Endodermal cell (in vitro differentiated cells): ENCODE measurements around the gene LHX2. TPM values are rescaled to one million over a fixed set of nuclear protein-coding genes. Genes with fewer than 3 reads are reported as not detected.

Source experiments
- DNase-seq: peaks from one replicate; pipeline ENCODE4 v3.0.0-alpha.2; 2017
- H3K27ac ChIP-seq: 2 replicates; pipeline ENCODE4 v1.5.1; 2013; ENCODE audit warnings: mild to moderate bottlenecking, low read depth, low read length, moderate library complexity
- H3K27me3 ChIP-seq: 2 replicates; pipeline ENCODE4 v1.6.1; 2013; ENCODE audit warnings: mild to moderate bottlenecking, low read length, moderate library complexity; ENCODE audit not compliant: insufficient read depth, control insufficient read depth, poor library complexity, severe bottlenecking
- H3K36me3 ChIP-seq: 2 replicates; pipeline ENCODE4 v1.7.0; 2013; ENCODE audit warnings: mild to moderate bottlenecking, low read length, moderate library complexity; ENCODE audit not compliant: control insufficient read depth, insufficient read depth
- H3K4me1 ChIP-seq: one replicate; pipeline ENCODE4 v1.7.0; 2013; ENCODE audit warnings: low read length; ENCODE audit not compliant: control insufficient read depth, insufficient read depth
- H3K4me3 ChIP-seq: 2 replicates; pipeline ENCODE4 v1.5.1; 2013; ENCODE audit warnings: mild to moderate bottlenecking, low read length, moderate library complexity
- H3K9ac ChIP-seq: 2 replicates; pipeline ENCODE4 v1.6.1; 2013; ENCODE audit warnings: mild to moderate bottlenecking, low read length, moderate library complexity; ENCODE audit not compliant: poor library complexity, severe bottlenecking; ENCODE audit errors: extremely low read depth
- H3K9me3 ChIP-seq: 2 replicates; pipeline ENCODE4 v1.6.1; 2013; ENCODE audit warnings: mild to moderate bottlenecking, low read length, moderate library complexity; ENCODE audit not compliant: control insufficient read depth
- H3K27ac Mint-ChIP-seq: 2 replicates; pipeline ENCODE4 v1.8.0; 2020; ENCODE audit warnings: mixed read lengths
- H3K27me3 Mint-ChIP-seq: 2 replicates; pipeline ENCODE4 v1.8.0; 2021; ENCODE audit warnings: mild to moderate bottlenecking, mixed read lengths; ENCODE audit not compliant: insufficient read depth
- H3K36me3 Mint-ChIP-seq: 2 replicates; pipeline ENCODE4 v1.8.0; 2020; ENCODE audit warnings: low read depth, mixed read lengths
- H3K4me1 Mint-ChIP-seq: 2 replicates; pipeline ENCODE4 v1.8.0; 2020; ENCODE audit warnings: mixed read lengths
- H3K4me3 Mint-ChIP-seq: 2 replicates; pipeline ENCODE4 v1.8.0; 2020; ENCODE audit warnings: mild to moderate bottlenecking, moderate library complexity, mixed read lengths
- H3K9me3 Mint-ChIP-seq: 2 replicates; pipeline ENCODE4 v1.8.0; 2020; ENCODE audit warnings: mild to moderate bottlenecking, mixed read lengths
- CTCF ChIP-seq: fragments of 200-600 bp; sonication (generic); conservative IDR thresholded peaks from 2 replicates; pipeline ENCODE4 v1.5.0; 2021; ENCODE audit warnings: antibody characterized with exemption, mild to moderate bottlenecking
- WGBS, 2 experiments: methylation state at CpG; one replicate each; pipeline versions ENCODE4 v1.1.5 to v1.1.7; 2013; ENCODE audit warnings: missing lambda C conversion rate in 2 of 2, mixed read lengths in 1 of 2; ENCODE audit not compliant: insufficient coverage in 1 of 2, insufficient read length in 1 of 2; 5-methylcytosine and 5-hydroxymethylcytosine counted together
- total RNA-seq, 2 donors: library from RNA; stranded (reverse); fragmentation: NEBNext Ultra II Directional in 1 of 2; extraction: Animal tissue kit (Norgen Biotek cat#: 25700) in 1 of 2; gene quantifications; 2 replicates in 1 of 2; 3 replicates in 1 of 2; pipeline ENCODE4 v1.2.1, GENCODE V29; 2021

The LHX2 gene
- total RNA-seq, 2 donors from 2014 or later, result 0.20 to 0.29 TPM

- H3K27me3 Mint-ChIP-seq, result peaks cover 96% of the 10 kb centered on the region
- TF ChIP-seq CTCF, result no peak
- peaks cover 18% of the 10 kb centered on the region for H3K4me1 Mint-ChIP-seq
- H3K36me3 ChIP-seq, result no peaks in the 10 kb centered on the region
- no peak overlapping the region for H3K27ac ChIP-seq
- H3K9me3 ChIP-seq, result no peaks in the 10 kb centered on the region
- peak overlapping the region; percentile 50 for H3K4me3 Mint-ChIP-seq
- peak; percentile 75 for DNase-seq
- H3K9me3 Mint-ChIP-seq, result no peaks in the 10 kb centered on the region
- H3K36me3 Mint-ChIP-seq, result no peaks in the 10 kb centered on the region
- no peaks in the 10 kb centered on the region for H3K4me1 ChIP-seq
- peak overlapping the region; percentile 68 for H3K4me3 ChIP-seq
- 3 to 6% methylated on average over 12 to 21 of the region's 21 CpGs for WGBS, 2 experiments
- H3K27me3 ChIP-seq, result peaks cover 100% of the 10 kb centered on the region
- no peak overlapping the region for H3K9ac ChIP-seq
- H3K27ac Mint-ChIP-seq, result no peak overlapping the region
Measured at GRCh38 chr9:124018730-124019697, 7.4 kb downstream of the LHX2 start.

GRCh38 chr9:124019771-124020519 lies 8.4 kb downstream of the LHX2 start:
- no peak for DNase-seq
- no peak overlapping the region for H3K27ac Mint-ChIP-seq
- no peaks in the 10 kb centered on the region for H3K36me3 ChIP-seq
- peaks cover 100% of the 10 kb centered on the region for H3K27me3 ChIP-seq
- H3K4me3 ChIP-seq, result no peak overlapping the region
- peaks cover 18% of the 10 kb centered on the region for H3K4me1 Mint-ChIP-seq
- peaks cover 96% of the 10 kb centered on the region for H3K27me3 Mint-ChIP-seq
- H3K27ac ChIP-seq, result no peak overlapping the region
- H3K9me3 Mint-ChIP-seq, result no peaks in the 10 kb centered on the region
- H3K9me3 ChIP-seq, result no peaks in the 10 kb centered on the region
- no peak overlapping the region for H3K4me3 Mint-ChIP-seq
- no peaks in the 10 kb centered on the region for H3K4me1 ChIP-seq
- H3K36me3 Mint-ChIP-seq, result no peaks in the 10 kb centered on the region
- no peak overlapping the region for H3K9ac ChIP-seq
- TF ChIP-seq CTCF, result no peak
- 12 to 16% methylated on average over 13 to 15 of the region's 15 CpGs for WGBS, 2 experiments

- DNase-seq, result peak; percentile 83
- no peaks in the 10 kb centered on the region for H3K9me3 Mint-ChIP-seq
- no peak for TF ChIP-seq CTCF
- H3K36me3 ChIP-seq, result no peaks in the 10 kb centered on the region
- H3K4me1 ChIP-seq, result no peaks in the 10 kb centered on the region
- no peak overlapping the region for H3K27ac ChIP-seq
- H3K4me3 Mint-ChIP-seq, result no peak overlapping the region
- H3K4me3 ChIP-seq, result no peak overlapping the region
- no peak overlapping the region for H3K9ac ChIP-seq
- H3K27me3 Mint-ChIP-seq, result peaks cover 96% of the 10 kb centered on the region
- peaks cover 100% of the 10 kb centered on the region for H3K27me3 ChIP-seq
- H3K36me3 Mint-ChIP-seq, result no peaks in the 10 kb centered on the region
- peaks cover 15% of the 10 kb centered on the region for H3K4me1 Mint-ChIP-seq
- H3K27ac Mint-ChIP-seq, result no peak overlapping the region
- no peaks in the 10 kb centered on the region for H3K9me3 ChIP-seq
- WGBS, 2 experiments, result 11 to 18% methylated on average over 25 to 31 of the region's 31 CpGs
Measured at GRCh38 chr9:124020520-124021384, 9.2 kb downstream of the LHX2 start.
